Lower lobe of right lung (tissue), 2 donors: Measurements from ENCODE around the gene OSBPL3. TPM values are rescaled to one million over a fixed set of nuclear protein-coding genes. Genes with fewer than 3 reads are reported as not detected.
A peak's percentile ranks its signal among the peaks of the same experiment; 100 is the strongest.

ENCODE experiments used
- ATAC-seq, 2 donors: fragments of 200-7000 bp; cut with Tn5 transposase; one replicate each; pipeline ENCODE4 v1.9.1; 2020 to 2022; ENCODE audit warnings: mild to moderate bottlenecking in 2 of 2, moderate library complexity in 2 of 2
- DNase-seq: peaks from one replicate; pipeline ENCODE4 v3.0.0-alpha.2; 2020
- H3K27ac ChIP-seq: fragments of 200-600 bp; one replicate; pipeline ENCODE4 v1.8.0; 2022
- H3K27me3 ChIP-seq: fragments of 200-600 bp; one replicate; pipeline ENCODE4 v1.8.0; 2022; ENCODE audit warnings: low read depth
- H3K36me3 ChIP-seq: fragments of 200-600 bp; one replicate; pipeline ENCODE4 v1.8.0; 2022; ENCODE audit warnings: mild to moderate bottlenecking
- H3K4me1 ChIP-seq: fragments of 200-600 bp; one replicate; pipeline ENCODE4 v1.8.0; 2022
- H3K4me3 ChIP-seq: fragments of 200-600 bp; one replicate; pipeline ENCODE4 v1.8.0; 2022; ENCODE audit warnings: mild to moderate bottlenecking
- H3K9me3 ChIP-seq: fragments of 200-600 bp; one replicate; pipeline ENCODE4 v1.8.0; 2022
- CTCF ChIP-seq: fragments of 200-600 bp; IDR thresholded peaks from one replicate; pipeline ENCODE4 v1.8.0; 2022; ENCODE audit warnings: antibody characterized with exemption, mild to moderate bottlenecking
- intact Hi-C: fragments of 100-400 bp; cut with DNase I; formaldehyde crosslinking; loops from one replicate; pipeline ENCODE4 v1.11.0; 2022
- total RNA-seq: library from RNA; stranded (reverse); fragmentation: NEBNext Ultra II Directional; extraction: Animal tissue kit (Norgen Biotek cat#: 25700); gene quantifications from one replicate; pipeline ENCODE4 v1.2.1, GENCODE V29; 2021
- donor health status: DM: no; HTN: yes; CAD: no; lungs with severe emphysema.

Gene OSBPL3
- total RNA-seq, 1 donor from 2014 or later, result 24.9 TPM

- peaks cover 16% of the 10 kb centered on the region for H3K36me3 ChIP-seq
- peak overlapping the region; percentile 70 for H3K27ac ChIP-seq
- peak; percentile 81 for TF ChIP-seq CTCF
- H3K9me3 ChIP-seq, result no peaks in the 10 kb centered on the region
- ATAC-seq (peak; percentile 93 to 94), DNase-seq (peak; percentile 80)
- H3K4me3 ChIP-seq, result no peak overlapping the region
- no peaks in the 10 kb centered on the region for H3K27me3 ChIP-seq
- H3K4me1 ChIP-seq, result peaks cover 31% of the 10 kb centered on the region
- intact Hi-C loops, result loop anchor here (10.0 kb wide), 2 partner anchors 245 to 275 kb away; no protein-coding TSS in a partner anchor
Observed at GRCh38 chr7:24819916-24820689, 159.9 kb downstream of the OSBPL3 start.

- intact Hi-C loops, result loop anchor here (10.0 kb wide), 2 partner anchors 247 to 277 kb away; no protein-coding TSS in a partner anchor
- no peak for DNase-seq
- ATAC-seq, result no peak
- TF ChIP-seq CTCF, result no peak
- peaks cover 24% of the 10 kb centered on the region for H3K36me3 ChIP-seq
- H3K4me3 ChIP-seq, result no peak overlapping the region
- no peaks in the 10 kb centered on the region for H3K9me3 ChIP-seq
- H3K4me1 ChIP-seq, result peaks cover 20% of the 10 kb centered on the region
- no peaks in the 10 kb centered on the region for H3K27me3 ChIP-seq
- H3K27ac ChIP-seq, result no peak overlapping the region
Observed at GRCh38 chr7:24817339-24817738, 162.6 kb downstream of the OSBPL3 start.

- Histone ChIP-seq H3K9me3 (no peaks in the 10 kb centered on the region), H3K27me3 (no peaks in the 10 kb centered on the region), H3K4me1 (peaks cover 20% of the 10 kb centered on the region), H3K4me3 (no peak overlapping the region), H3K36me3 (peaks cover 24% of the 10 kb centered on the region), H3K27ac (no peak overlapping the region)
- ATAC-seq (no peak), DNase-seq (no peak)
- intact Hi-C loops, result loop anchor here (10.0 kb wide), 2 partner anchors 248 to 278 kb away; no protein-coding TSS in a partner anchor
- TF ChIP-seq CTCF, result no peak
Observed at GRCh38 chr7:24816868-24817267, 163.1 kb downstream of the OSBPL3 start.

- ATAC-seq (peak; percentile 90 to 91), DNase-seq (peak; percentile 56)
- H3K9me3 ChIP-seq, result no peaks in the 10 kb centered on the region
- TF ChIP-seq CTCF, result peak; percentile 89
- H3K36me3 ChIP-seq, result peaks cover 40% of the 10 kb centered on the region
- intact Hi-C loops, result loop anchor here (10.0 kb wide), 2 partner anchors 252 to 282 kb away; no protein-coding TSS in a partner anchor
- no peak overlapping the region for H3K27ac ChIP-seq
- no peaks in the 10 kb centered on the region for H3K4me1 ChIP-seq
- H3K4me3 ChIP-seq, result no peak overlapping the region
- H3K27me3 ChIP-seq, result no peaks in the 10 kb centered on the region
Observed at GRCh38 chr7:24812305-24812945, 167.6 kb downstream of the OSBPL3 start.

GRCh38 chr7:24808518-24808917, 171.5 kb downstream of the OSBPL3 start:
- DNase-seq, result no peak
- intact Hi-C loops, result no loop called here
- Histone ChIP-seq H3K4me3 (no peak overlapping the region), H3K36me3 (peaks cover 29% of the 10 kb centered on the region), H3K27me3 (no peaks in the 10 kb centered on the region), H3K4me1 (no peaks in the 10 kb centered on the region), H3K9me3 (no peaks in the 10 kb centered on the region), H3K27ac (no peak overlapping the region)
- no peak for ATAC-seq
- no peak for TF ChIP-seq CTCF
